Endothelial cell of umbilical vein (primary cell): ENCODE measurements around the gene GATM. TPM values are rescaled to one million over a fixed set of nuclear protein-coding genes. Genes with fewer than 3 reads are reported as not detected.

ENCODE experiments used
- BruUV-seq: library from RNA; stranded (reverse); fragments of 400-500 nt; replicated peaks from 2 replicates; lab custom pipeline; 2021; lab: Mats Ljungman, UMichigan
- CTCF ChIA-PET: fragments of 300-600, 350-600 bp; sonication (Branson Sonifier 250); formaldehyde crosslinking; loops from one replicate; lab custom pipeline; 2021; ENCODE audit warnings: antibody characterized with exemption, inconsistent platforms; lab: Charles Lee
- POLR2A ChIA-PET: fragments of 300-600, 350-600 bp; sonication (Branson Sonifier 250); formaldehyde crosslinking; loops from one replicate; lab custom pipeline; 2021; ENCODE audit warnings: antibody characterized with exemption, inconsistent platforms; lab: Charles Lee
- DNase-seq: peaks from one replicate; pipeline ENCODE4 v3.0.0-alpha.2; 2011; ENCODE audit warnings: low read depth, low spot score
- FAIRE-seq: peaks from 2 replicates; lab custom pipeline; 2011; peaks lifted over from hg19 to GRCh38; lab: Jason Lieb, UNC
- H2AFZ ChIP-seq: 2 replicates; pipeline ENCODE4 v1.6.0; 2012; ENCODE audit warnings: low read depth, low read length, control low read depth, inconsistent platforms
- H3K27ac ChIP-seq: 2 replicates; pipeline ENCODE4 v1.5.1; 2011; ENCODE audit warnings: low read depth, mild to moderate bottlenecking, control low read depth, low read length, moderate library complexity; ENCODE audit not compliant: insufficient read depth
- H3K27me3 ChIP-seq, 2 experiments: 2 replicates each; pipeline versions ENCODE4 v1.6.0 to v1.6.1; 2011; ENCODE audit warnings: low read length in 2 of 2, mixed read lengths in 1 of 2; ENCODE audit not compliant: control insufficient read depth in 2 of 2, insufficient read depth in 2 of 2
- H3K36me3 ChIP-seq, 2 experiments: 2 replicates in 1 of 2; 3 replicates in 1 of 2; pipeline ENCODE4 v1.5.1; 2011; ENCODE audit warnings: low read length in 2 of 2, mild to moderate bottlenecking in 1 of 2, moderate library complexity in 1 of 2; ENCODE audit not compliant: control insufficient read depth in 2 of 2, insufficient read depth in 2 of 2; ENCODE audit errors: extremely low read depth in 1 of 2
- H3K4me1 ChIP-seq: 3 replicates; pipeline ENCODE4 v1.5.1; 2011; ENCODE audit warnings: mild to moderate bottlenecking, low read length; ENCODE audit not compliant: control insufficient read depth, insufficient read depth; ENCODE audit errors: extremely low read depth
- H3K4me2 ChIP-seq: 2 replicates; pipeline ENCODE4 v1.6.1; 2011; ENCODE audit warnings: low read length, control low read depth, mixed read lengths; ENCODE audit not compliant: insufficient read depth
- H3K4me3 ChIP-seq, 3 experiments: fragments of 200-600 bp in 1 of 3; sonication (generic), shearing (Covaris generic) in 1 of 3; replicated peaks in 1 of 3; 2 replicates each; pipeline ENCODE4 v1.5.1; 2011 to 2016; ENCODE audit warnings: control low read depth in 3 of 3, low read length in 3 of 3, mild to moderate bottlenecking in 2 of 3, inconsistent platforms in 1 of 3, low read depth in 1 of 3, moderate library complexity in 1 of 3; ENCODE audit not compliant: insufficient read depth in 1 of 3
- H3K79me2 ChIP-seq: 2 replicates; pipeline ENCODE4 v1.6.0; 2012; ENCODE audit warnings: low read length, inconsistent platforms; ENCODE audit not compliant: control insufficient read depth, insufficient read depth
- H3K9ac ChIP-seq: replicated peaks from 2 replicates; pipeline ENCODE3; 2011; ENCODE audit warnings: low read length, control low read depth; ENCODE audit not compliant: insufficient read depth; ENCODE audit errors: extremely low read depth
- H3K9me1 ChIP-seq: replicated peaks from 3 replicates; pipeline ENCODE4 v1.6.0; 2011; ENCODE audit warnings: mild to moderate bottlenecking, low read length; ENCODE audit not compliant: control insufficient read depth, insufficient read depth; ENCODE audit errors: extremely low read depth
- H3K9me3 ChIP-seq: replicated peaks from 2 replicates; pipeline ENCODE4 v1.5.1; 2012; ENCODE audit warnings: low read length, inconsistent platforms; ENCODE audit not compliant: control insufficient read depth, insufficient read depth
- H4K20me1 ChIP-seq: replicated peaks from 2 replicates; pipeline ENCODE3; 2011; ENCODE audit warnings: mild to moderate bottlenecking, low read length; ENCODE audit not compliant: control insufficient read depth, insufficient read depth; ENCODE audit errors: extremely low read depth
- EZH2 ChIP-seq: IDR thresholded peaks from 2 replicates; pipeline ENCODE4 v1.6.1; 2012; ENCODE audit warnings: borderline replicate concordance, low read depth, mild to moderate bottlenecking, moderate library complexity, low read length, inconsistent platforms; ENCODE audit not compliant: severe bottlenecking
- FOS ChIP-seq: IDR thresholded peaks from 2 replicates; pipeline ENCODE4 v1.6.1; 2011; ENCODE audit warnings: mild to moderate bottlenecking, low read length, moderate library complexity, borderline replicate concordance; ENCODE audit not compliant: insufficient read depth
- GATA2 ChIP-seq: IDR thresholded peaks from 2 replicates; pipeline ENCODE4 v1.7.0; 2011; ENCODE audit warnings: low read depth, mild to moderate bottlenecking, moderate library complexity, mixed read lengths, low read length; ENCODE audit not compliant: insufficient read length, insufficient read depth
- JUN ChIP-seq: IDR thresholded peaks from 2 replicates; pipeline ENCODE4 v1.6.1; 2011; ENCODE audit warnings: borderline replicate concordance, low read depth; ENCODE audit not compliant: insufficient read length, insufficient read depth
- MYC ChIP-seq: IDR thresholded peaks from one replicate; pipeline ENCODE4 v1.6.1; 2011; ENCODE audit warnings: mild to moderate bottlenecking, low read depth, low read length
- POLR2A ChIP-seq: IDR thresholded peaks from 2 replicates; pipeline ENCODE4 v1.6.1; 2012; ENCODE audit warnings: low read depth, mild to moderate bottlenecking, control low read depth, low read length
- POLR2AphosphoS5 ChIP-seq: IDR thresholded peaks from 2 replicates; pipeline ENCODE4 v1.6.1; 2012; ENCODE audit warnings: low read depth, mild to moderate bottlenecking, control low read depth, low read length, moderate library complexity; ENCODE audit not compliant: insufficient read depth
- dilution Hi-C: fragments of 300-500 bp; cut with MboI; formaldehyde crosslinking; loops from one replicate; pipeline ENCODE4 v1.15.0; 2019; ENCODE audit warnings: low sequenced_read_pairs; ENCODE audit not compliant: extremely low pct_ligation_motif_present
- intact Hi-C: fragments of 100-400 bp; cut with micrococcal nuclease; formaldehyde crosslinking; loops from one replicate; pipeline ENCODE4 v1.10.0; 2022
- polyA plus RNA-seq, 4 experiments: library from polyadenylated mRNA; depleted of rRNA in 3 of 4; stranded (reverse) in 3 of 4; unstranded in 1 of 4; fragments of >200 nt; gene quantifications; 2 replicates each; pipeline versions ENCODE4 v1.2.1 to v1.2.3, GENCODE V29; 2011 to 2012; ENCODE audit warnings: missing spikeins in 1 of 4
- total RNA-seq: library from RNA; stranded (reverse); gene quantifications from 2 replicates; pipeline ENCODE4 v1.2.3, GENCODE V29; 2021
- TF ChIP-seq, protein P1 (sequence below): IDR thresholded peaks from 2 replicates; pipeline ENCODE4 v1.6.1; 2011; ENCODE audit not compliant: insufficient read depth, insufficient read length
- TF ChIP-seq, protein P2 (sequence below), 2 donors: IDR thresholded peaks; 1 replicate in 1 of 2; 2 replicates in 1 of 2; pipeline ENCODE4 v1.5.1; 2011; ENCODE audit warnings: low read length in 2 of 2, mild to moderate bottlenecking in 2 of 2, moderate library complexity in 2 of 2, control low read depth in 1 of 2, inconsistent platforms in 1 of 2, low read depth in 1 of 2; ENCODE audit not compliant: insufficient read depth in 1 of 2; ENCODE audit errors: extremely low read depth in 1 of 2

Gene GATM
- total and polyA plus RNA-seq, 2 donors (not counting 3 experiments of a cell fraction or from before 2014, with no cell fraction given): 0.21 to 0.60 TPM

DNA sequence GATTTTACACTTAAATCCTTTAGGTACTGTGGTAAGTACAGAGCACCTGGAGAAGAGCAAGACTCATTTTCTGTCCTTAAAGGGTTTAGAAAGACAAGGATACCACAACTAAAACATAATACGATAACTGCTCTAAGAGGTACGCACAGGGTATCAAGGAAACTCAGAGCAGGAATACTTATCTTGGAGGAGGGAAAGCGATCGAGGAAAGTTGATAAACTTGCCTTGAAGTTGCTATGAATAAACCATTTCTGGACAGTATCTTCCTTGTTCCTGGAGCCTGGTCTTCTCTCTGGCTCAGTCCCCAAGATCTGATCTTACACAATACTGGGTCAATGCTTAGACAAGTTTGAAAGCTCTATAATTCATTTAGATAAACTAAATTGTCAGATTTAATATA lies 17.6 kb upstream of the GATM start:
- no peaks in the 10 kb centered on the region for H4K20me1 ChIP-seq
- POLR2A ChIA-PET: no interaction called here

More for the DNA sequence above, 17.6 kb upstream of the GATM start:
- DNase-seq (no peak), FAIRE-seq (no peak)
- CTCF ChIA-PET: interaction anchor here (1.1 kb wide), 1 partner anchor 233 kb away, joined by 3 read pairs; no protein-coding TSS in a partner anchor
- no peaks in the 10 kb centered on the region for H3K9me3 ChIP-seq
- intact Hi-C loops: no loop called here
- H3K4me3 ChIP-seq: no peak overlapping the region
- dilution Hi-C loops: no loop called here
- no peaks in the 10 kb centered on the region for H3K36me3 ChIP-seq
- H3K9me1 ChIP-seq: no peaks in the 10 kb centered on the region
- no peaks in the 10 kb centered on the region for H3K79me2 ChIP-seq
- peaks cover 13 to 14% of the 10 kb centered on the region in 2 experiments for H3K27me3 ChIP-seq
- no peak overlapping the region for H3K27ac ChIP-seq
- H3K4me1 ChIP-seq: no peaks in the 10 kb centered on the region
- no peak overlapping the region for H2AFZ ChIP-seq
- no TSS peak for BruUV-seq
- TF ChIP-seq POLR2A (no peak), MYC (no peak), GATA2 (no peak), EZH2 (no peak), JUN (no peak), FOS (no peak), POLR2AphosphoS5 (no peak)
- TF ChIP-seq, protein P1, sequence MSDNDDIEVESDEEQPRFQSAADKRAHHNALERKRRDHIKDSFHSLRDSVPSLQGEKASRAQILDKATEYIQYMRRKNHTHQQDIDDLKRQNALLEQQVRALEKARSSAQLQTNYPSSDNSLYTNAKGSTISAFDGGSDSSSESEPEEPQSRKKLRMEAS: no peak
- TF ChIP-seq, protein P2, sequence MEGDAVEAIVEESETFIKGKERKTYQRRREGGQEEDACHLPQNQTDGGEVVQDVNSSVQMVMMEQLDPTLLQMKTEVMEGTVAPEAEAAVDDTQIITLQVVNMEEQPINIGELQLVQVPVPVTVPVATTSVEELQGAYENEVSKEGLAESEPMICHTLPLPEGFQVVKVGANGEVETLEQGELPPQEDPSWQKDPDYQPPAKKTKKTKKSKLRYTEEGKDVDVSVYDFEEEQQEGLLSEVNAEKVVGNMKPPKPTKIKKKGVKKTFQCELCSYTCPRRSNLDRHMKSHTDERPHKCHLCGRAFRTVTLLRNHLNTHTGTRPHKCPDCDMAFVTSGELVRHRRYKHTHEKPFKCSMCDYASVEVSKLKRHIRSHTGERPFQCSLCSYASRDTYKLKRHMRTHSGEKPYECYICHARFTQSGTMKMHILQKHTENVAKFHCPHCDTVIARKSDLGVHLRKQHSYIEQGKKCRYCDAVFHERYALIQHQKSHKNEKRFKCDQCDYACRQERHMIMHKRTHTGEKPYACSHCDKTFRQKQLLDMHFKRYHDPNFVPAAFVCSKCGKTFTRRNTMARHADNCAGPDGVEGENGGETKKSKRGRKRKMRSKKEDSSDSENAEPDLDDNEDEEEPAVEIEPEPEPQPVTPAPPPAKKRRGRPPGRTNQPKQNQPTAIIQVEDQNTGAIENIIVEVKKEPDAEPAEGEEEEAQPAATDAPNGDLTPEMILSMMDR (IDR thresholded peaks at IDR 0.05; ENCODE audit: extremely low read depth in 1 of 2, insufficient read depth in 1 of 2, low read depth in 1 of 2, low read length in 2 of 2): no peak
- no peak overlapping the region for H3K9ac ChIP-seq
- H3K4me2 ChIP-seq: no peak overlapping the region
